Gastrocnemius medialis (tissue), 4 donors: ENCODE data around the gene KIF22. TPM values are rescaled to one million over a fixed set of nuclear protein-coding genes. Genes with fewer than 3 reads are reported as not detected.
A peak's percentile ranks its signal among the peaks of the same experiment; 100 is the strongest.
"Not testable (repeated sequence)": the region's sequence is repeated elsewhere in the genome, so short reads cannot be mapped to it uniquely, and the experiment has no call there.

ENCODE experiments used
- ATAC-seq, 2 donors: fragments of 150-250 bp; one replicate each; pipeline ENCODE4 v1.9.1; 2016
- DNase-seq, 2 donors: peaks; one replicate each; pipeline ENCODE4 v3.0.0-alpha.2; 2019
- H3K27ac ChIP-seq, 4 donors: fragments of 200-600 bp; sonication (generic); 1 replicate in 1 of 4; 2 replicates in 3 of 4; pipeline ENCODE4 v1.5.1; 2016 to 2018; ENCODE audit warnings: mild to moderate bottlenecking in 2 of 4, moderate library complexity in 1 of 4
- H3K27me3 ChIP-seq, 3 donors: fragments of 200-600 bp; sonication (generic) in 2 of 3; 1 replicate in 1 of 3; 2 replicates in 2 of 3; pipeline versions ENCODE4 v1.5.1 to v1.6.0; 2016 to 2019; ENCODE audit warnings: mild to moderate bottlenecking in 1 of 3, moderate library complexity in 1 of 3
- H3K36me3 ChIP-seq, 2 donors: fragments of 200-600 bp; sonication (generic) in 1 of 2; one replicate each; pipeline ENCODE4 v1.5.1; 2017 to 2018
- H3K4me1 ChIP-seq, 2 donors: fragments of 200-600 bp; sonication (generic) in 1 of 2; one replicate each; pipeline ENCODE4 v1.5.1; 2016 to 2017; ENCODE audit warnings: mild to moderate bottlenecking in 2 of 2
- H3K4me3 ChIP-seq, 4 donors: fragments of 200-600 bp; sonication (generic) in 3 of 4; 1 replicate in 1 of 4; 2 replicates in 3 of 4; pipeline ENCODE4 v1.5.1; 2016 to 2019; ENCODE audit warnings: mild to moderate bottlenecking in 2 of 4
- H3K9me3 ChIP-seq, 3 donors: fragments of 200-600 bp; sonication (generic) in 2 of 3; 1 replicate in 1 of 3; 2 replicates in 2 of 3; pipeline ENCODE4 v1.5.1; 2016 to 2019
- POLR2A ChIP-seq, 2 donors: fragments of 450-650 bp; IDR thresholded peaks; one replicate each; pipeline ENCODE4 v1.6.1; 2017; ENCODE audit warnings: antibody characterized with exemption in 2 of 2, mild to moderate bottlenecking in 2 of 2, moderate library complexity in 2 of 2
- in situ Hi-C, 4 donors: fragments of 200-750 bp; cut with MboI; loops; one replicate each; pipeline versions ENCODE4 v1.15.0 to v1.8.0; 2017; ENCODE audit warnings: low sequenced_read_pairs in 4 of 4
- intact Hi-C: fragments of 100-400 bp; cut with DNase I; formaldehyde crosslinking; loops from one replicate; pipeline ENCODE4 v1.15.1; 2023; ENCODE audit warnings: low total_unique reads
- total RNA-seq, 4 donors: library from RNA; depleted of rRNA; stranded (reverse); fragments of >200 nt; gene quantifications; one replicate each; pipeline versions ENCODE4 v1.1.0 to v1.2.3, GENCODE V29; 2016
- TF ChIP-seq, protein P1 (sequence below), 5 experiments: fragments of 450-650 bp in 3 of 5; fragments of 200-600 bp in 2 of 5; sonication (generic) in 2 of 5; IDR thresholded peaks in 4 of 5; conservative IDR thresholded peaks in 1 of 5; 1 replicate in 4 of 5; 2 replicates in 1 of 5; pipeline ENCODE4 v1.5.1; 2016 to 2019; ENCODE audit warnings: antibody characterized with exemption in 5 of 5, mild to moderate bottlenecking in 3 of 5, moderate library complexity in 3 of 5

Gene KIF22
- total RNA-seq, 4 donors from 2014 or later, result 9.0 to 13.9 (median 12.8) TPM

DNA sequence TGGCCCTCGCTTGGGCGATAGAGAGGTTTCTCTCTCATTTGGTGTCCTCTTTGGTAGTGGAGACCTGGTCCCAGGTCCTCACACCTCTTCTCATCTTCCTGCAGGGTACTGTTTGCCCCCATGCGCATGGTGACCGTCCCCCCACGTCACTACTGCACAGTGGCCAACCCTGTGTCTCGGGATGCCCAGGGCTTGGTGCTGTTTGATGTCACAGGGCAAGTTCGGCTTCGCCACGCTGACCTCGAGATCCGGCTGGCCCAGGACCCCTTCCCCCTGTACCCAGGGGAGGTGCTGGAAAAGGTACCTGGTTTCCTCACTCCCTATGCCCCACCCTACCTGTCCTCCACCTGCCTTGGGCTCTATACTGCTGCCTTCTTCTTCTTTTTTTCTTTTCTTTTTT is 40.2 kb downstream of the KIF22 start:
- ATAC-seq, result no peak
- H3K4me3 ChIP-seq, result no peak overlapping the region
- TF ChIP-seq POLR2A (IDR thresholded peaks at IDR 0.05), result no peak
- TF ChIP-seq, protein P1, sequence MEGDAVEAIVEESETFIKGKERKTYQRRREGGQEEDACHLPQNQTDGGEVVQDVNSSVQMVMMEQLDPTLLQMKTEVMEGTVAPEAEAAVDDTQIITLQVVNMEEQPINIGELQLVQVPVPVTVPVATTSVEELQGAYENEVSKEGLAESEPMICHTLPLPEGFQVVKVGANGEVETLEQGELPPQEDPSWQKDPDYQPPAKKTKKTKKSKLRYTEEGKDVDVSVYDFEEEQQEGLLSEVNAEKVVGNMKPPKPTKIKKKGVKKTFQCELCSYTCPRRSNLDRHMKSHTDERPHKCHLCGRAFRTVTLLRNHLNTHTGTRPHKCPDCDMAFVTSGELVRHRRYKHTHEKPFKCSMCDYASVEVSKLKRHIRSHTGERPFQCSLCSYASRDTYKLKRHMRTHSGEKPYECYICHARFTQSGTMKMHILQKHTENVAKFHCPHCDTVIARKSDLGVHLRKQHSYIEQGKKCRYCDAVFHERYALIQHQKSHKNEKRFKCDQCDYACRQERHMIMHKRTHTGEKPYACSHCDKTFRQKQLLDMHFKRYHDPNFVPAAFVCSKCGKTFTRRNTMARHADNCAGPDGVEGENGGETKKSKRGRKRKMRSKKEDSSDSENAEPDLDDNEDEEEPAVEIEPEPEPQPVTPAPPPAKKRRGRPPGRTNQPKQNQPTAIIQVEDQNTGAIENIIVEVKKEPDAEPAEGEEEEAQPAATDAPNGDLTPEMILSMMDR (IDR thresholded peaks at IDR 0.05 in 4 of 5, conservative IDR thresholded peaks at IDR 0.05 in 1 of 5), result no peak
- no peak for DNase-seq
- in situ Hi-C loops, result no loop called here
- H3K9me3 ChIP-seq, result no peaks in the 10 kb centered on the region
- peaks cover 0 to 34% of the 10 kb centered on the region in 2 donors for H3K36me3 ChIP-seq
- no peaks in the 10 kb centered on the region for H3K27me3 ChIP-seq
- H3K4me1 ChIP-seq, result peaks cover 4 to 5% of the 10 kb centered on the region in 2 donors
- intact Hi-C loops, result no loop called here
- no peak overlapping the region for H3K27ac ChIP-seq

DNA sequence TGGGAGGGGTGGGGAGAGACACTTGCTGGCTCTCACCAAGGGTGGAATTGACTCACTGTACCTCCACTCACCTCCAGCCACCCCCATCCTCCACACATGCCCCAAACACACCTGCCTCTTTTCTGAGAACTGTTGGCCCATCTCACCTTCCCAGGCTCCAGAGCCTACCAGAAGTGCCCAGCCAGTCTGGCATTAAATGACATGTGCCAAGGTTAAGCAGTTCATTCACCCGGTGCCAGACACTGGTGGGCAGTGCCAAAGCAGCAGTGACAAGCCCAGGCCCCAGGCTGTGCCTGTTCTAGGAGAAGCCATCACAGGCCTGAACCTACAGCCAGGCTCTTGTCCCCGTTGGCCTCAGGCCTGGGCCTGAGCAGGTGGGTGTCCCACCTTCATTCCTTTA is 40.9 kb downstream of the KIF22 start:
- Histone ChIP-seq H3K27ac (no peak overlapping the region), H3K36me3 (peaks cover 0 to 37% of the 10 kb centered on the region in 2 donors), H3K27me3 (no peaks in the 10 kb centered on the region), H3K9me3 (no peaks in the 10 kb centered on the region), H3K4me3 (no peak overlapping the region), H3K4me1 (no peaks in the 10 kb centered on the region)
- in situ Hi-C loops (no loop called here), intact Hi-C loops (no loop called here)
- DNase-seq (peak in 1 of 2 donors; percentile 35), ATAC-seq (peak in 1 of 2 donors; percentile 18)
- no peak for TF ChIP-seq POLR2A (IDR thresholded peaks at IDR 0.05)
- TF ChIP-seq, protein P1 (IDR thresholded peaks at IDR 0.05 in 4 of 5, conservative IDR thresholded peaks at IDR 0.05 in 1 of 5), result no peak

DNA sequence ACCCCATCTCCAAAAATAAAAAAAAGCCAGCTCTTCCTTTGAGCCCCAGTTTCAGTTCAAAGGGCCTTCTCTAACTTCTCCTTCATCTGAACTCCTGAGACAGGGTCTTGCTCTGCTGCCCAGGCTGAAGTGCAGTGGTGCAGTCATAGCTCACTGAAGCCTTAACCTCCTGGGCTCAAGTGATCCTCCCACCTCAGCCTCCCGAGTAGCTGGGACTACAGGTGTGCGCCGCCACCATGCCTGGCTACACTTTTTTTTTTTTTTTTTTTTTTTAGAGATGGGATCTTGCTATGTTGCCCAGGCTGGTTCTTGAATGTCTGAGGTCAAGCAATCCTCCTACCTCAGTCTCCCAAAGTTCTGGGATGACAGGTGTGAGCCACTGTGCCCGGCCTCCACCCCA is 42.7 kb downstream of the KIF22 start:
- ATAC-seq, H3K4me1 ChIP-seq, H3K27ac ChIP-seq, H3K4me3 ChIP-seq, in situ Hi-C loops, intact Hi-C loops, H3K27me3 ChIP-seq, DNase-seq, H3K9me3 ChIP-seq: not testable (repeated sequence)
- H3K36me3 ChIP-seq, result peaks cover 0 to 53% of the 10 kb centered on the region in 2 donors

DNA sequence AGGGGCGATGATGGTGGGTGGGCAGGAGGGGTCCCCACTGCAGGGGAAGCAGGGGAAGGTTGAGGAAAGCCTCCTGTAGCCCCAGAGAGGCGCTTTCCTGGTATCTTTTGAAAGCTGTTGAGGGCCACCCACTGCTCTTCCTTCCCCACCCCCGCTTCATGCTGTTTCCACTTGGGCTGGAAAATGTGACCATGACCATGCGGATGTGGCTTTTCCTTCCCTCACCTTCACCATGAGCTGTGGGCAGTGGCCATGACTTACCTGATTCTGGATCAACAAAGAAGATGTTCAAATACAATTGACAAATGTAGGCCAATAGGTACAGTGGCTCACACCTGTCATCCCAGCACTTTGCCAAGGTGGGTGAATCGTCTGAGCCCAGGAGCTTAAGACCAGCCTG is 43.5 kb downstream of the KIF22 start:
- Histone ChIP-seq H3K4me1 (no peaks in the 10 kb centered on the region), H3K4me3 (no peak overlapping the region), H3K27me3 (no peaks in the 10 kb centered on the region), H3K36me3 (peaks cover 0 to 61% of the 10 kb centered on the region in 2 donors), H3K9me3 (no peaks in the 10 kb centered on the region), H3K27ac (no peak overlapping the region)
- TF ChIP-seq, protein P1 (IDR thresholded peaks at IDR 0.05 in 4 of 5, conservative IDR thresholded peaks at IDR 0.05 in 1 of 5), result no peak
- no peak for TF ChIP-seq POLR2A (IDR thresholded peaks at IDR 0.05)
- intact Hi-C loops, result no loop called here
- in situ Hi-C loops, result no loop called here
- no peak for ATAC-seq
- no peak for DNase-seq

DNA sequence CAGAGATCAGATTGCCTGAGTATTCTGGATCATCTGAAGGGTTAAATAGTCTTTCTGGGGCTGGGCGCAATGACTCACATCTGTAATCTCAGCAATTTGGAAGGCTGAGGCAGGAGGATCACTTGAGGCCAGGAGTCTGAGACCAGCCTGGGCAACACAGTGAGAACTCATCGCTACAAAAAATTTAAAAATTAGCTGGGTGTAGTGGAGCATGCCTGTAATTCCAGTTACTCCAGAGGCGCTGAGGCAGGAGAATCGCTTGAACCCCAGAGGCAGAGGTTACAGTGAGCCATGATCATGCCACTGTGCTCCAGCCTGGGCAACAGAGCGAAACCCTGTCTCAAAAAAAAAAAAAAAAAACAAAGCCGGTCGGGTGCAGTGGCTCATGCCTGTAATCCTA is 45.4 kb downstream of the KIF22 start:
- intact Hi-C loops (no loop called here), in situ Hi-C loops (no loop called here)
- H3K4me1 ChIP-seq, result no peaks in the 10 kb centered on the region
- no peaks in the 10 kb centered on the region for H3K27me3 ChIP-seq
- ATAC-seq (no peak), DNase-seq (no peak)
- no peak overlapping the region for H3K4me3 ChIP-seq
- peaks cover 0 to 67% of the 10 kb centered on the region in 2 donors for H3K36me3 ChIP-seq
- TF ChIP-seq, protein P1 (IDR thresholded peaks at IDR 0.05 in 4 of 5, conservative IDR thresholded peaks at IDR 0.05 in 1 of 5), result no peak
- no peak for TF ChIP-seq POLR2A (IDR thresholded peaks at IDR 0.05)
- no peaks in the 10 kb centered on the region for H3K9me3 ChIP-seq
- no peak overlapping the region for H3K27ac ChIP-seq
